GM21360 (cell line): ENCODE results near the gene PPARG.

Experiments
- ATAC-seq: cut with Tn5 transposase; IDR thresholded peaks from one replicate; pipeline ENCODE4 v1.9.1; 2021; ENCODE audit warnings: mild to moderate bottlenecking, moderate library complexity; ENCODE audit not compliant: unreplicated experiment

The PPARG gene

DNA sequence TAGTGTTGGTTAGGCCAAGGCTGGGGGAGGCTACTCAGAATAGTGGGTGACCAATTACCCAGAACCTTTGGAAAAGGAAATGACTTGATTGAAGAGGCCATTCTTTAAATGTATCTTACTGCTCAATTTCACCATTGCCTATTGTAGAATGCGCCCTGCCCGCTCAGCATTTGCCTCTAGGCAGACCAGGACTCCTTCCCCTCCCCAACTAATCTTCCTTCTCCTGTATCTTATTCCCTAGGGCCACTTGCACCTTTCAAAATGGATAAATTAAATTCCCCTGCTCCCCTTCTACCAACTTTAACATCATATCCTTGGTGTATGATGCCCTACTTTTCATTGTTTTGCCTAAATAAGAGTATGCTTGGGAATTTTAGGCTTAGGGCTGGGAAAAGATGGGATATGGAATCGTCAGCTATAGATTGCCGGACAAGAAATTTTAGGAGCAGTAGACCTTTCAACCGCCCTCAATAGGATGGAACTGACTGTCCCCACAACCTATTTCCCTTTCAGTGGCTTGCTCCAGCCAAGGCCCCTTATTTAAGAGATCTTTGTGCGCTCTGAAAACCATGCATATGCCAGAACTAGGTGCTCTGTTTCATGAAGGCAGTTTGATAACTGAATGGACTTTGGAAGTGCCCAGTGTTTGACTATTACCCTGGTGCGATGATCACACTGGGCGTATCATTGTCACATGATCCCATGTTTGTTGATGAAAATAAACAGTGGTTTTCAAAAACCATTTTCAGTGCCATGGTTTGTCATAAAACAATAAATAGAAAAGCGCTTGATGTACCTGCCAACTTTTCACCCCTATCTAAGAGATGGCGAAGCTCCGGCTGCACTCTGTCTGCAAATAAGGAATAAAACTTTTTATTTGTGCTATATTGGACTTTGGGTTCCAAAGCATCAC, 121.1 kb downstream of the PPARG start:
- ATAC-seq: no peak

- ATAC-seq: no peak
Measured at GRCh38 chr3:12413721-12414255, 124.9 kb downstream of the PPARG start.

GRCh38 chr3:12415014-12415680, 126.3 kb downstream of the PPARG start:
- no peak for ATAC-seq

DNA sequence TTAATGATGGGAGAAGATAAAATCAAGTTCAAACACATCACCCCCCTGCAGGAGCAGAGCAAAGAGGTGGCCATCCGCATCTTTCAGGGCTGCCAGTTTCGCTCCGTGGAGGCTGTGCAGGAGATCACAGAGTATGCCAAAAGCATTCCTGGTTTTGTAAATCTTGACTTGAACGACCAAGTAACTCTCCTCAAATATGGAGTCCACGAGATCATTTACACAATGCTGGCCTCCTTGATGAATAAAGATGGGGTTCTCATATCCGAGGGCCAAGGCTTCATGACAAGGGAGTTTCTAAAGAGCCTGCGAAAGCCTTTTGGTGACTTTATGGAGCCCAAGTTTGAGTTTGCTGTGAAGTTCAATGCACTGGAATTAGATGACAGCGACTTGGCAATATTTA, 127.9 kb downstream of the PPARG start:
- ATAC-seq: no peak

GRCh38 chr3:12420393-12420792, 131.5 kb downstream of the PPARG start:
- ATAC-seq: no peak

DNA sequence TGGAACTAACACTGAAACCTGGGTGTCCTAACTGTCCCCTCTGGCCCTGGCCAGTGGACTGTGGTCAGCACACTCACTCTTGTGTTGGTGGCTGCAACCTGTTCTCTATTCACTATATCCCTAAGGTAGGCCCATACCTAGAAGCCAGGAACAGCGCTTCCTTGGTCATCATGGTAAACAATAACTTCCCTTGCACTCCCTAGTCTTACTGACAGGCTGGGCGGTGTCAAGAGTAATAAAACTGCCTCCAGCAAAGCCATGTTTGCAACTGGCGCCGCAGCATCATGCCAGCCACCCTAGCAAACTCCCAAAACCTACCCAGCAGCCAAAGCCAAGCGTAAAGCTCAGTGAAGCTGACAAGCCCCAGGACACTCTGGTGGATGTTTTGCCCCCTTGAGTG, 132.3 kb downstream of the PPARG start:
- no peak for ATAC-seq

DNA sequence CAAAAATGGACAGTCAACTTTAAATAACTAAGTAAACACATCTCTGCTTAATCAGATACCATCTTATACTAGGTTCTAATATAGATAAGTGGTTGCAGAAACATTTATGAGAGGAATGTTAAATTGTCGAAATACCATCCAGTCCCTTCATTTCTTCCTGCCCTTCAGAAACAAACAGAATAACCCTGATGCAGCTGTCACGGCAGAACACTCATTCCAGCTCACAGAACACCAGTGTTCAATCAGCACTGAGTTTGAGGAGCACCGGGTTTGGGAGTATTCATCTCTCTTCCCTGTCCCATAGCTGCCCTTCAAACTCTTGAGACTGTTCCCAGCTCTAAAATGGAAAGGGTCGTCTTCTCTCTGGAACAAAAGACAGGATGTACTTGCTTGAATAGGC, 134.3 kb downstream of the PPARG start:
- no peak for ATAC-seq

DNA sequence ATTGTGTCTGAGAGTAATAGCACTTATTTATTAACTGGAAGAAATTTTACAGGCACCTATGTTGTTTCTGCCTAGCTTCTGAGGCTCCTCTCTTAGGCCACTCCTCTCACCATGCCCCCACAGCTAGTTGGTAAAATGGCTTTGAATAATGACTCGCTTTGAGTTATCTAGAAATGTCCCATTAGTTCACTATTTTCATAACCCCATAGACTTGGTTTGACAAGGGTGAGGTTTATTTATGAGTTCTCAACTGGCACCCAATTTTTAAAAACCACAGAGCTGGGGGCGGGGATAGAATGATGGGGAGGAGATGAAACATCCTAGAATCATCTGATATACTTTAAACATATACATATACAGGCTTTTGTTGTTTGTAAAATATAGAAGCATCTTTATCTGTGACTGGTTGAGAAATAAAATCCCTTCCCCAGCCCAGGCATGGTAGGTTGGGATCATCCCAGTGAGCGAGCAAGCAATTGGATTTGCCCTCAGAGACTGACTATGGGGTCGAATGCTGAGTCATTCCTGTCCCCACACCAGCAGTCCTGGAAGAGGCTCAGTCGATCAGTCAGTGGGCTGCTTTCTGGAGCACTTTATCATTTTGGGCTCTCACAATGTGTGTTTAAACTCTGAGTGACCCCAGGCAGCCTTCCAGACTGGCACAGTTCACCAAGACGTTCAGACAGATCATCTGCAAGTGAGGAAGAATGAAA, 135.2 kb downstream of the PPARG start:
- no peak for ATAC-seq

DNA sequence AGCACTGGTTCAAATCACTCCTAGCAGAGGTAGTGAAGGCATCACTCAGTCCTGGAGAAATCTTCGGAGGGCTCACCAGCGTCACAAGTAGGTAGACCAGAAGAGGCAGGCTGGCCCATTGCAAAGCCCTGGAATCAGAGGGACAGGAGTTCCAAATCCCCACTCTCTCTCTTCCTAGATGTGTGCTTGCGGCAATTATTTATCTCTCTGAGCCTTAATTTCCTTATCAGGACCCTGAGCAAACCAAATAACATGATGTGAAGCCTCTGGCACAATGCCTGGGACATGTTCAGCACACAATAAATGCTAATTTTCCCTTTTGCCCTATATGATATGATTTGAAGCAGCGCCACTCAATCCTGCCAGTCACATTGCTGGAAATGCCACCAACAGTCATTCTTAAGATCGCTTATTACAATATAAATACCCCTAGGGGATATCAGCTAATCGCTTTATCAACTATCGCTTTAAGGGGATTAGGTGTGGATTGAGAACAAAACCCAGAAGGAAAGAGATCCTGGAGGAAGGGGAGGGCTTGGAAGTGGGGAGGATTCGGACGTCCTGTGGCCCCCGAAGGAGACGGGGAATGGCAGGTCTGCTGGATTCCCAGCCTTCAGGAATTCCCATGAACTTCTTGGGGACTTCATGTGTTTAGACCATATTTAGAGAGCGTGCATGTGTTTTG, 135.9 kb downstream of the PPARG start:
- no peak for ATAC-seq

DNA sequence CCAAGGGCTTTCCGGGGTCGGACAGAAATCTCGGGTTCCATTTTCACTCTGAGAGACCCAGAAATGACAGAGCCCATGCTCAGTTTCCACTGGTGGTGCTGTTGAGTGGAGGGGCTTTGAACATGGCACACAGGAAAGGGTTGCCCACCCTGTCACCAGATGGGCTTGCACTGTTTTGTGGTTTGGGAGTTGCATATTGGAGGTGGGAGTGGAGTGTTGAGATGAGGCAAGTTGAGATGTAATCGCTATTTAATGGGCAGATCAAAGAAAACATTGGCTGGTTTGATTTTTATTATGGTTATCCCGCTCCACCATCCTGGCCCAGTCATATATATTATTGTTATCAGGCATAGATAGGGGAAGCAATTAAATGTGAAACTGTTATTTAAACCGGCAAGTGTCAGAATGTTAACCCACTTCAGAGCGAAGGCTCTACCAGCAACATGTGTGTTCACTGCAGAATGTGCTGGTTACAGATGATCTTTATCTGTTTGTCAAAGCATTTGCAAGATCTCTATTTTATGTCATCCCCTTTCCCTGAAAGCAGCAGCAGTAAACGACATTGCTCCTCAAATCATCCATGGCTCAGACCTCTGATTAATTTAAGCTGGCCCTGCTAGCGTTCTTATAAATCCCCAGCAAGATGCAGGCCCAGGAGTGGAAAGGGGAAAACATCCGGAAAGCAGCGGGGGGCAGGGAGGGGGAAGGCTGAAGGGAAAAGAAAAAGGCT, 137.1 kb downstream of the PPARG start:
- no peak for ATAC-seq

DNA sequence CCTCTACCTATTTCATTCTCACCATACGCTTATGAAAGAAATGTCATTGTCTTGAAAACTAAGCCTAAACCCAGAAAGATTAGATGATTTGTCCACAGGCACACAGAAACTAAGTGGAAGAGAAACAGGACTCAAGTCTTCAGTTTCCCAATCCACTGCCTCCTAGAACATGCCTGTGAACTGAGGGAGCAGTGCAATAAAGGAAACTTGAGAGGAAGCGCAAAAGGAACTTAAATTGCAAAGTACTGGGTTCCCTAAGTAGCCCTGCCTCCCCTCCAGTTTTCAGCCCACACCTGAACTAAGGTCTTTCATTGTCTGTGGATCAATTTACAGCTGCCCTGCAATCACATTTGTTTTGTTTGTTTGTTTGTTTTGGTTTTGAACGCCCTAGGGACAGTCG, 138.7 kb downstream of the PPARG start:
- ATAC-seq: no peak

DNA sequence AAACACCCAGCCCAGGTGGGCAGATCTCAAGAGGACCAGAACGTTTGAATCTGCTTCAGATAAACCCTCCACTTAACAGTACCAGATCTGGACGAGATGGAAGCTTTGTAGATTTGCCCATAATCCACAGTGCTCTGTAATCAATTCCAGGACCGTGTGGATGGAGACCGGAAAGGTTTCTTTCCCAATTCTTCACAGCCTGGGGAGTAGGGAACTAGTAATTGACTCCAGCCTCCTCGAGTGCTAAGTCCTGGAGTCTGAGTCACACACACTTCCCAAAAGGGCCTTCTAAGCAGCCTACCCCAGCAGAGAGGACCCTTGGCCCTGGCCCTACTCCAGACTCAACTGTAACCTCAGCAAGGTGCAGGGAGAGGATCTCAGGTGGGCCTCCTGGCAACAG, 139.3 kb downstream of the PPARG start:
- no peak for ATAC-seq

GRCh38 chr3:12430086-12430485, 141.2 kb downstream of the PPARG start:
- no peak for ATAC-seq

- no peak for ATAC-seq
Measured at GRCh38 chr3:12433823-12434222, 145.0 kb downstream of the PPARG start.

DNA sequence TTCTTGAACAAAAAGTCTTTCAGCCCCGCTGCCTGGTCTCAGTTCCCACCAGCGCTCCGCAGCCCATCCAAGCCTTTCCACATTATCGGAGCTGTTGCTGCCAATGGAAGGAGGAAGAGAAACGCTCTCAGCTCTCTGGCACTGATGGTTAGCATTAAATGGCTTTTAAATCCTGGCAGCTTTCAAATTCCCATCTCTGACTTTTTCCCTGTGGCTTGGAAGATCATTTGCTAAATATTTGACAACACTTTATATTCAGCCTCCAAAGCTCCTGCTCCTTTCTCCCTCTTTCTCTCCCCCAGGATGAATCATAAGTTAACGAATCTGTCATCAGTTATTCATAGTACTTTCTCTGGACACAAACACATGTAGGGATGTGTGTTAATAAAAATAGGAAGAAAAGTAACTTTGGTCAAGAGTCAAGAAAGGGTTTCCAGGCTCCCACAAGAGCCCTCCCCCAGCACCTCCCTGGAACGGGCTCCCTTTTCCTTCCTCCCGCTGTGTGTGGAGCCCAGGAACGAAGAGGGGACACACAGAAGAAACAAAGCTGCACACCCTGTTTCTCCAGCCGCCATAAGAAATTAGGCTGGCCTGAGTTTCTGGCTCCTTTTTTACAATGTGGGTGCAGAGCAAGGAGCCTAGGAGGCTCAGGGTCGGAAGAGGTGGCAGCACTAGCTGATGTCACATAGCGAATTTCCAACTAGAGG, 147.8 kb downstream of the PPARG start:
- no peak for ATAC-seq

GRCh38 chr3:12437221-12437605, 148.3 kb downstream of the PPARG start:
- ATAC-seq: no peak

GRCh38 chr3:12437861-12438260, 149.0 kb downstream of the PPARG start:
- ATAC-seq: no peak

GRCh38 chr3:12438318-12438717, 149.4 kb downstream of the PPARG start:
- no peak for ATAC-seq

- ATAC-seq: no peak
Measured at GRCh38 chr3:12439161-12439940, 150.5 kb downstream of the PPARG start.
